Fibroblast of mammary gland (primary cell): ENCODE data around the gene PTPRCAP.

Experiments
- DNase-seq: peaks from one replicate; pipeline ENCODE4 v3.0.0-alpha.2; 2010; ENCODE audit warnings: low read depth
- H3K4me3 ChIP-seq: 2 replicates; pipeline ENCODE4 v1.5.1; 2011; ENCODE audit warnings: low read depth, mild to moderate bottlenecking, low read length, moderate library complexity; ENCODE audit not compliant: control insufficient read depth
- CTCF ChIP-seq: conservative IDR thresholded peaks from 2 replicates; pipeline ENCODE4 v1.5.1; 2011; ENCODE audit warnings: low read depth, low read length, inconsistent platforms; ENCODE audit not compliant: control insufficient read depth, insufficient read depth

PTPRCAP gene

GRCh38 chr11:67439321-67440228, 2.1 kb upstream of the PTPRCAP start:
- TF ChIP-seq CTCF: no peak
- H3K4me3 ChIP-seq: no peak overlapping the region
- no peak for DNase-seq

GRCh38 chr11:67438158-67438902, 848 bp upstream of the PTPRCAP start:
- no peak overlapping the region for H3K4me3 ChIP-seq
- DNase-seq: no peak
- TF ChIP-seq CTCF: no peak

GRCh38 chr11:67437809-67438157, 301 bp upstream of the PTPRCAP start:
- DNase-seq: no peak
- TF ChIP-seq CTCF: no peak
- no peak overlapping the region for H3K4me3 ChIP-seq

GRCh38 chr11:67436459-67437081, 912 bp downstream of the PTPRCAP start:
- DNase-seq: no peak

GRCh38 chr11:67435727-67436458, 1.6 kb downstream of the PTPRCAP start:
- DNase-seq: no peak
- no peak overlapping the region for H3K4me3 ChIP-seq
- no peak for TF ChIP-seq CTCF

More at GRCh38 chr11:67436459-67437081, 912 bp downstream of the PTPRCAP start:
- H3K4me3 ChIP-seq: no peak overlapping the region
- no peak for TF ChIP-seq CTCF
